NCI-H2081 treated with DMSO at 0.1 percent for 48 hours (cell line): Measurements from ENCODE around the gene PDCD1.
"Not testable (repeated sequence)": the region's sequence is repeated elsewhere in the genome, so short reads cannot be mapped to it uniquely, and the experiment has no call there.

Experiments
- DNase-seq: peaks from one replicate; lab custom pipeline; 2025; lab: John Stamatoyannopoulos, UW

The PDCD1 gene

GRCh38 chr2:241813644-241814392 is 44.9 kb downstream of the PDCD1 start:
- DNase-seq = no peak

GRCh38 chr2:241812730-241813643 is 45.7 kb downstream of the PDCD1 start:
- no peak for DNase-seq

DNA sequence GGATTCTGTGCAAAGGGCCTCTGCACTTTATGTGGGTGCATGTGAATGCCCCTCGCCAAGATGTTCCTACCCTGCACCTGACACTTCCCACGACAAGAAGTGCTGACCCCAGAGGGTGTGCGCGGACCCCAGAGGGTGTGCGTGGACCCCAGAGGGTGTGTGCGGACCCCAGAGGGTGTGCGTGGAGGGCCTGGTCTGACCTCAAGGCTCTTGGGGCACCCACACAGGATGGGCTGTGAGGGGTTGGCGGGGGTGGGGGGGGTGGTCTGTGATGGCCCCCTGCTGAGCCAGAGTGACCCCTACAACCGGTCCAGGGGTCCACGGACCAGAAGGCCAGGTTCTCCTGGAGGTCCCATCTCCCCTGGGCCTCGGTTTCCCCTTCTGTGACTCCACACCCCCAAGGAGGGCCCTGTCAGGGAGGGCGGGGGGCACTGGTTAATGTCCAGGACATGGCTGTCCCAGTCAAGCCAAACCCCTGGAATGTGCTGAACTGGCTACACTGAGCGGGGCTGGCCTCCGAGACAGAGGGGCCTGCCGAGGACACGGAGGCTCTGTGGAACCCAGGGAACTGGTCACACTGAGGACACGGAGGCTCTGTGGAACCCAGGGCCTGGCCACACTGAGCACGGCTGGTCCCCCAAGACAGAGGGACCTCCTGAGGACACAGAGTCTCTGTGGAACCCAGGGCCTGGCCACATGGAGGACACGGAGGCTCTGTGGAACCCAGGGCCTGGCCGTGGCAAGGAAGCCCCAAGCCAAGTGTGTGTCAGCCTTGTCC is 46.6 kb downstream of the PDCD1 start:
- DNase-seq = no peak

GRCh38 chr2:241811201-241811951 is 47.3 kb downstream of the PDCD1 start:
- DNase-seq = no peak

DNA sequence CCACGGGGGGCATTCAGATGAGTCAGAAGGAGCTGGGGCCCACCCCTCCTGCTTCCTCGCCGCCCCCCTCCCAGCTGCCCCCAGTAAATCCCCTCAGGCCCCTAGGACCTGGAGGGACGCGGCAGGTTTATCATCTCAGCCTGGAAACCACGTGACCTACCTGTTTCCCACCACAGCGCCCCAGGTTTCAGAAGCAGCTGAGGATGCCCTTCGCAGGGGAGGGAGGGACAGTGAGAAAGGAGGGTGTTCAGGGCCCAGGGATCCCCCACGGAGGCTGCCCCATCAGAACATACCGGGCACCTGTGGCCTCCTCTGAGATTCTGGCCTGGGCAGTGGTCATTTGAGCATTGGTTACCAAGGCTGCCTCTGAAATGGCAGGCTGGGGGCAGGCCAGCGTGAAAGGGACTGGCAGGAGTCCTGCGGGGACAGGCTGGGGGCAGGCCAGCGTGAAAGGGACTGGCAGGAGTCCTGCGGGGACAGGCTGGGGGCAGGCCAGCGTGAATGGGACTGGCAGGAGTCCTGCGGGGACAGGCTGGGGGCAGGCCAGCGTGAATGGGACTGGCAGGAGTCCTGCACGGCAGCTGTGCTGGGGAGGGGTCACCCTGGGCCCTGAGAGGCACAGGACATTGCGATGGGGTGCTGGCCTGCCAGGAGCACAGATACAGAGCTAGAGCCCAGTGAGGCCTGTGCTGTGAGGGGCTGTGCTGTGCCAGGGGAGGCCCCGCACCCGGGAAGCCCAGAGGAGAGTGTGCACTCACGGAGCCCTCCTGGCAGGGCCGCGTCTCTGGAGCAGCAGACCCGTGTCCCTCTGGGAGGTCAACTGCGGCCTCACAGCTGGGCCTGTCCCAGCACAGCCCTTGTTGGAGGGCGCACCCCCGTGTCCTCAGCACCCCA is 48.1 kb downstream of the PDCD1 start:
- no peak for DNase-seq

GRCh38 chr2:241809383-241810306 is 49.0 kb downstream of the PDCD1 start:
- DNase-seq = no peak

- no peak for DNase-seq
Measured at GRCh38 chr2:241808721-241809382, 49.8 kb downstream of the PDCD1 start, which contains the start of gene NEU4. NEU4 (plus strand) TSS chr2:241809193; CDS start chr2:241814485, 5,292 bp downstream.

- no peak for DNase-seq
Measured at GRCh38 chr2:241808051-241808720, 50.5 kb downstream of the PDCD1 start.

- DNase-seq = not testable (repeated sequence)
Measured at GRCh38 chr2:241806217-241806616, 52.5 kb downstream of the PDCD1 start.

DNA sequence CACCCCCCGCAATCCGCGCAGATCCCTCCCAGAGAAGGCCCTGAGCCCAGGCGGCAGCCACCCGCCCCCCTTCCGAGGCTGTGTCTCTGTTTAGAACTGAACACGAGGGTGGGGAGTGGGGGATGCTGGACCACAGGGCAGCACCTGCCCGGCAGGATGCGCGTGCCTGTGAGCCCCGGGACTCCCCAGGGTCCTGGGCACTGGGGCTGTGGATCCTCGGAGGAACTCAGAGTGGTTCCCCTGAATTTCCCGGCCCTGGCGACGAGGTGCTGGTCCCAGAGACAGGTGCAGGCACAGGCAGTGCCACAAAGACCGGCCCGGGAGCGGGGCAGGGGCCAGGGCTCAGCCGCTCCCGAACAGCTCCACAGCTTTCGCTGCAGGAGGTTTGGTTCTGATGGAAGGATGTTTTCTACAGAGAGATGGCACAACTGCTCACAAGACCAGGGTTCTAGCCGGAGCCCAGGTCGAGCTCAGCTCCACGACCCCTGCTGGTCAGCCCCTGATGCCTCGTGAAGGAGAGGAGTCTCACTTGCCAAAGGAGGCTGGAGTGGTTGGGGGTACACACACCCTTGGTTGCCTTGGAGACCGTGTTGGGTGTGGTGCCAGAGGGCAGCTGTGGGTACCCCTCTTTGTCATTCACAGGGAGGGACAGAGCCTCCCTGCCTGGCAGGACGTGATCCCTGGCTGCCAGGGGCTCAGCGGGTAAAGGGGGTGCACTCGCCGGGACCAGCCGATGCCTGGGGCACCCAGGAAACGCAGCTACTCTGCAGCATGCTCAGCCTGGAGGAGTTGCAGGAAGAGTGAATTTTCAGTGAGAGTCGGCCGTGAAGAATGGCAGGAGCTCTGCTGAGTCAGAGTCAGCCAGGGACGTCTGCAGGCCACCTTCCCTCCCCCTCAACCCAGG is 54.1 kb downstream of the PDCD1 start:
- DNase-seq = no peak

GRCh38 chr2:241803387-241804325 is 55.0 kb downstream of the PDCD1 start:
- DNase-seq = no peak

DNA sequence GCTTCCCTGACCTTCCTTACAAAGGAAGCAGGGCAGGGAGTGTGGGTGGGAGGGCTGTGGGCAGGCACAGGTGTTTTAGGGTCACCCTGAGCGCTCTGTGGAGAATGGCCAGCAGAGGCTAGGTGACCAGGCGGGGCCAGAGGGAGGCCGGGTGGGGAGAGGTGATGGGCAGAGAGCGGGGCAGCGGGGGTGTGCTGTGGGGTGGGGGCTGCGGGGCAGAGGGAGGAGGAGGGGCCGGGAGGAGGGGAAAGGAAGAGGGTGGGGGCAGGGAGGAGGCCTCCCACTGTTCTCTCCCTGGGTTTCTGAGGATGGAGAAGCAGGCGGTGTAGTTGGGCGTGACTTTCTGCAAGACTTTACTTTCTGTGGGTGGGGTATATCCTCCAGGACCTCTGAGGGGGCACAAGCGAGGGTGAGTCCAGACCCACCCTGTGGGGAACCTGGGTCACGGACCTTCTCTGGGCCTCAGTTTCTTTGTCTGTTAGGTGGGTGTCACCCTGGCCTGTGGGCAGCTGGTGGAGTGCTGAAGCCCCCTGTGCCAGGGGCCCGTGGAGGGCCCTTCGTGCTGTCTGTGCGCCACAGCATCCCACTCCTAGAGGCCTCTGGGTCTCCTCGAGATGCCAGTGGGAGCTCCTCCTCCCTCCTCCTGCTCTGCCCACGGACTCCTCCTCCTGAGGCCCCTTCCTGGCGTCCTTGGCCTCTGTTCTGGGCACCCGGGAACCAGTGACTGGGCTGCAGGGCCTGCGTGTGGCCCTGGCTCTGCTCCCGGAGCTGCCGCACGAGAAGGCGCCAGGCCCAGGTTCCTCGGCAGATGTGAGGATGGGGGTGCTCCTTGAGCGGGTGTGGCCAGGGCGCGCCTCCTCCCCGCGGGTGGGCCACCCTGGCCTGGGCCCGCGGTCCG is 56.0 kb downstream of the PDCD1 start:
- DNase-seq = no peak

DNA sequence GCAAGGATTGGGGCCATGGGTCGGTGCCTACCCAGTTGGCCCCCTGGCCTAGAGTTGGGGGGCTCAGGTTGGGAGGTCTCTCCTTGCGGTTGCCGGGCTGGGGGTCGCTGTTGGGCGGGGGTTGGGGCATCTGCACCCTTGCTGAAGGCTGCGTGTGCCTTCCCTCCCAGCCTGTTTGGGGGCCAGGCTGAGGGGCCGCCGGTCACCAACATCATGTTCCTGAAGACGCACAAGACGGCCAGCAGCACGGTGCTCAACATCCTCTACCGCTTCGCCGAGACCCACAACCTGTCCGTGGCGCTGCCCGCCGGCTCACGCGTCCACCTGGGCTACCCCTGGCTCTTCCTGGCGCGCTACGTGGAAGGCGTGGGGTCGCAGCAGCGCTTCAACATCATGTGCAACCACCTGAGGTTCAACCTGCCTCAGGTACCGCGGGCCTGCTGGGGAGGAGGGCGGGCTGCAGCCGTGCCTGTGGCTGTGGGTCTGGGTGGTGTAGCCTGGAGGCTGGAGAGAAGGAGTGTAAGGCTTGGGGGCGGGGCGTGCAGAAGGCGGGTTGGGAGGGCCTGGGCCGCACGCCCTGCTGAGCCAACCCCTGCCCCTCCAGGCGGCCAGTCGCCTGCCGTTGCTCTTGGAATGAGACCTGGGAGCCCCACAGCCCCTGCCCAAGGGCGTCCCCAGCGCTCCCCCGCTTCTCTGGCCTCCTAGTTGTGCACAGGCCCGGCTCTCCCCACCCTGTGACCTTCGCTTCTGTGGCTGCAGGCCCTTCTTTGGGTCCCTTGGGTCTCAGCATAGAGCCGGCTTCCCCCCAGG is 56.9 kb downstream of the PDCD1 start:
- DNase-seq = no peak
